Measurements from ENCODE around the gene BTAF1.

DNA sequence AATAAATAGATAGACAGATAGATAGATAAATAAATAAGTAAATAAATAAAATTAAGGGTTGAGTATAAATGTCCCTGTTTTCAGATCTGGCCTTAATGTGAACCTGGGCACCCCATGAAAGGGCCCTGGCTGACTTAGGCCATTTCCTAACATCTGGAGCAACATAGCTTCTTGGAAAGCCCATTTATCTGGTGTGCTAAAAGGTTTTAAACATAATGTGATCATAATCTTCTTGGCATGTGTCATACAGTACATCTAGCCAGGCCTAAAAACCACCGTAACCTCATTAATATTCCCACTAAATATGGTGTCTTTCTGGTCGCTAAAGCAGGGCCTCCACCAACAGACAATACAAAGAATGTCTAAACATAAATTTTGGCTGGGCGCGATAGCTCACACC lies 142.8 kb downstream of the BTAF1 start:
- TF ChIP-seq, protein P1, sequence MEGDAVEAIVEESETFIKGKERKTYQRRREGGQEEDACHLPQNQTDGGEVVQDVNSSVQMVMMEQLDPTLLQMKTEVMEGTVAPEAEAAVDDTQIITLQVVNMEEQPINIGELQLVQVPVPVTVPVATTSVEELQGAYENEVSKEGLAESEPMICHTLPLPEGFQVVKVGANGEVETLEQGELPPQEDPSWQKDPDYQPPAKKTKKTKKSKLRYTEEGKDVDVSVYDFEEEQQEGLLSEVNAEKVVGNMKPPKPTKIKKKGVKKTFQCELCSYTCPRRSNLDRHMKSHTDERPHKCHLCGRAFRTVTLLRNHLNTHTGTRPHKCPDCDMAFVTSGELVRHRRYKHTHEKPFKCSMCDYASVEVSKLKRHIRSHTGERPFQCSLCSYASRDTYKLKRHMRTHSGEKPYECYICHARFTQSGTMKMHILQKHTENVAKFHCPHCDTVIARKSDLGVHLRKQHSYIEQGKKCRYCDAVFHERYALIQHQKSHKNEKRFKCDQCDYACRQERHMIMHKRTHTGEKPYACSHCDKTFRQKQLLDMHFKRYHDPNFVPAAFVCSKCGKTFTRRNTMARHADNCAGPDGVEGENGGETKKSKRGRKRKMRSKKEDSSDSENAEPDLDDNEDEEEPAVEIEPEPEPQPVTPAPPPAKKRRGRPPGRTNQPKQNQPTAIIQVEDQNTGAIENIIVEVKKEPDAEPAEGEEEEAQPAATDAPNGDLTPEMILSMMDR (IDR thresholded peaks at IDR 0.05), result no peak
- no peak for TF ChIP-seq POLR2A (IDR thresholded peaks at IDR 0.05)

All from thyroid gland (tissue), 4 donors.